ENCODE data around the gene OLIG1.

Gene OLIG1

GRCh38 chr21:33111577-33111976 lies 41.6 kb downstream of the OLIG1 start:
- Histone ChIP-seq H3K36me3 (ENCODE audit: insufficient read depth, low read length) (no peaks in the 10 kb centered on the region), H3K4me1 (ENCODE audit: insufficient read depth, low read length) (peaks cover 23% of the 10 kb centered on the region), H3K9ac (ENCODE audit: low read depth, low read length) (no peak overlapping the region), H3K9me3 (ENCODE audit: control insufficient read depth, insufficient read depth, low read length) (no peaks in the 10 kb centered on the region)

GRCh38 chr21:33112151-33112550 lies 42.2 kb downstream of the OLIG1 start:
- H3K36me3 ChIP-seq (ENCODE audit: insufficient read depth, low read length), result no peaks in the 10 kb centered on the region
- no peaks in the 10 kb centered on the region for H3K9me3 ChIP-seq (ENCODE audit: control insufficient read depth, insufficient read depth, low read length)
- peaks cover 26% of the 10 kb centered on the region for H3K4me1 ChIP-seq (ENCODE audit: insufficient read depth, low read length)
- H3K9ac ChIP-seq (ENCODE audit: low read depth, low read length), result no peak overlapping the region

- Histone ChIP-seq H3K9me3 (ENCODE audit: control insufficient read depth, insufficient read depth, low read length) (no peaks in the 10 kb centered on the region), H3K9ac (ENCODE audit: low read depth, low read length) (no peak overlapping the region), H3K36me3 (ENCODE audit: insufficient read depth, low read length) (no peaks in the 10 kb centered on the region), H3K4me1 (ENCODE audit: insufficient read depth, low read length) (peaks cover 26% of the 10 kb centered on the region)
Measured at GRCh38 chr21:33112681-33113080, 42.7 kb downstream of the OLIG1 start.

- Histone ChIP-seq H3K36me3 (ENCODE audit: insufficient read depth, low read length) (no peaks in the 10 kb centered on the region), H3K9ac (ENCODE audit: low read depth, low read length) (no peak overlapping the region), H3K4me1 (ENCODE audit: insufficient read depth, low read length) (peaks cover 26% of the 10 kb centered on the region), H3K9me3 (ENCODE audit: control insufficient read depth, insufficient read depth, low read length) (no peaks in the 10 kb centered on the region)
Measured at GRCh38 chr21:33113131-33113530, 43.2 kb downstream of the OLIG1 start.

GRCh38 chr21:33114276-33114675 lies 44.3 kb downstream of the OLIG1 start:
- peaks cover 23% of the 10 kb centered on the region for H3K4me1 ChIP-seq (ENCODE audit: insufficient read depth, low read length)
- no peaks in the 10 kb centered on the region for H3K9me3 ChIP-seq (ENCODE audit: control insufficient read depth, insufficient read depth, low read length)
- H3K36me3 ChIP-seq (ENCODE audit: insufficient read depth, low read length), result no peaks in the 10 kb centered on the region
- H3K9ac ChIP-seq (ENCODE audit: low read depth, low read length), result no peak overlapping the region

- H3K4me1 ChIP-seq (ENCODE audit: insufficient read depth, low read length), result peaks cover 23% of the 10 kb centered on the region
- H3K9ac ChIP-seq (ENCODE audit: low read depth, low read length), result no peak overlapping the region
- H3K9me3 ChIP-seq (ENCODE audit: control insufficient read depth, insufficient read depth, low read length), result no peaks in the 10 kb centered on the region
- H3K36me3 ChIP-seq (ENCODE audit: insufficient read depth, low read length), result no peaks in the 10 kb centered on the region
Measured at GRCh38 chr21:33115631-33116510, 45.9 kb downstream of the OLIG1 start.

GRCh38 chr21:33116676-33117075 lies 46.7 kb downstream of the OLIG1 start:
- peaks cover 24% of the 10 kb centered on the region for H3K4me1 ChIP-seq (ENCODE audit: insufficient read depth, low read length)
- no peaks in the 10 kb centered on the region for H3K36me3 ChIP-seq (ENCODE audit: insufficient read depth, low read length)
- H3K9ac ChIP-seq (ENCODE audit: low read depth, low read length), result no peak overlapping the region
- H3K9me3 ChIP-seq (ENCODE audit: control insufficient read depth, insufficient read depth, low read length), result no peaks in the 10 kb centered on the region

GRCh38 chr21:33117101-33117888 lies 47.4 kb downstream of the OLIG1 start:
- no peak overlapping the region for H3K9ac ChIP-seq (ENCODE audit: low read depth, low read length)
- H3K4me1 ChIP-seq (ENCODE audit: insufficient read depth, low read length), result peaks cover 24% of the 10 kb centered on the region
- no peaks in the 10 kb centered on the region for H3K9me3 ChIP-seq (ENCODE audit: control insufficient read depth, insufficient read depth, low read length)
- no peaks in the 10 kb centered on the region for H3K36me3 ChIP-seq (ENCODE audit: insufficient read depth, low read length)
